Endothelial cell of umbilical vein (primary cell): ENCODE measurements around the gene LRP10.

ENCODE experiments used
- EZH2 ChIP-seq: IDR thresholded peaks from 2 replicates; pipeline ENCODE4 v1.6.1; 2012; ENCODE audit warnings: borderline replicate concordance, low read depth, mild to moderate bottlenecking, moderate library complexity, low read length, inconsistent platforms; ENCODE audit not compliant: severe bottlenecking
- GATA2 ChIP-seq: IDR thresholded peaks from 2 replicates; pipeline ENCODE4 v1.7.0; 2011; ENCODE audit warnings: low read depth, mild to moderate bottlenecking, moderate library complexity, mixed read lengths, low read length; ENCODE audit not compliant: insufficient read length, insufficient read depth
- JUN ChIP-seq: IDR thresholded peaks from 2 replicates; pipeline ENCODE4 v1.6.1; 2011; ENCODE audit warnings: borderline replicate concordance, low read depth; ENCODE audit not compliant: insufficient read length, insufficient read depth
- MAX ChIP-seq: IDR thresholded peaks from 2 replicates; pipeline ENCODE4 v1.6.1; 2011; ENCODE audit not compliant: insufficient read depth, insufficient read length
- MYC ChIP-seq: IDR thresholded peaks from one replicate; pipeline ENCODE4 v1.6.1; 2011; ENCODE audit warnings: mild to moderate bottlenecking, low read depth, low read length
- POLR2A ChIP-seq: IDR thresholded peaks from 2 replicates; pipeline ENCODE4 v1.6.1; 2012; ENCODE audit warnings: low read depth, mild to moderate bottlenecking, control low read depth, low read length
- POLR2AphosphoS5 ChIP-seq: IDR thresholded peaks from 2 replicates; pipeline ENCODE4 v1.6.1; 2012; ENCODE audit warnings: low read depth, mild to moderate bottlenecking, control low read depth, low read length, moderate library complexity; ENCODE audit not compliant: insufficient read depth
- TF ChIP-seq, protein P1 (sequence below), 2 donors: IDR thresholded peaks; 1 replicate in 1 of 2; 2 replicates in 1 of 2; pipeline ENCODE4 v1.5.1; 2011; ENCODE audit warnings: low read length in 2 of 2, mild to moderate bottlenecking in 2 of 2, moderate library complexity in 2 of 2, control low read depth in 1 of 2, inconsistent platforms in 1 of 2, low read depth in 1 of 2; ENCODE audit not compliant: insufficient read depth in 1 of 2; ENCODE audit errors: extremely low read depth in 1 of 2

GRCh38 chr14:22877000-22877501, 5.5 kb downstream of the LRP10 start:
- no peak for TF ChIP-seq EZH2
- TF ChIP-seq, protein P1, sequence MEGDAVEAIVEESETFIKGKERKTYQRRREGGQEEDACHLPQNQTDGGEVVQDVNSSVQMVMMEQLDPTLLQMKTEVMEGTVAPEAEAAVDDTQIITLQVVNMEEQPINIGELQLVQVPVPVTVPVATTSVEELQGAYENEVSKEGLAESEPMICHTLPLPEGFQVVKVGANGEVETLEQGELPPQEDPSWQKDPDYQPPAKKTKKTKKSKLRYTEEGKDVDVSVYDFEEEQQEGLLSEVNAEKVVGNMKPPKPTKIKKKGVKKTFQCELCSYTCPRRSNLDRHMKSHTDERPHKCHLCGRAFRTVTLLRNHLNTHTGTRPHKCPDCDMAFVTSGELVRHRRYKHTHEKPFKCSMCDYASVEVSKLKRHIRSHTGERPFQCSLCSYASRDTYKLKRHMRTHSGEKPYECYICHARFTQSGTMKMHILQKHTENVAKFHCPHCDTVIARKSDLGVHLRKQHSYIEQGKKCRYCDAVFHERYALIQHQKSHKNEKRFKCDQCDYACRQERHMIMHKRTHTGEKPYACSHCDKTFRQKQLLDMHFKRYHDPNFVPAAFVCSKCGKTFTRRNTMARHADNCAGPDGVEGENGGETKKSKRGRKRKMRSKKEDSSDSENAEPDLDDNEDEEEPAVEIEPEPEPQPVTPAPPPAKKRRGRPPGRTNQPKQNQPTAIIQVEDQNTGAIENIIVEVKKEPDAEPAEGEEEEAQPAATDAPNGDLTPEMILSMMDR (IDR thresholded peaks at IDR 0.05; ENCODE audit: extremely low read depth in 1 of 2, insufficient read depth in 1 of 2, low read depth in 1 of 2, low read length in 2 of 2): no peak
- no peak for TF ChIP-seq POLR2A
- TF ChIP-seq POLR2AphosphoS5: no peak
- TF ChIP-seq GATA2: no peak
- no peak for TF ChIP-seq JUN
- no peak for TF ChIP-seq MAX
- no peak for TF ChIP-seq MYC
